Measurements from ENCODE around the gene LGI1.

The LGI1 gene

GRCh38 chr10:93754761-93755160 is 3.0 kb upstream of the LGI1 start:
- DNase-seq (ENCODE audit: low read depth in 2 of 2, low spot score in 1 of 2) = no peak

- DNase-seq (ENCODE audit: low read depth in 2 of 2, low spot score in 1 of 2) = no peak
These were observed 2.2 kb upstream of the LGI1 start for GRCh38 chr10:93755443-93756116.

- no peak for DNase-seq (ENCODE audit: low read depth in 2 of 2, low spot score in 1 of 2)
These were observed 1.6 kb upstream of the LGI1 start for GRCh38 chr10:93756118-93756517.

- no peak for DNase-seq (ENCODE audit: low read depth in 2 of 2, low spot score in 1 of 2)
These were observed 600 bp upstream of the LGI1 start for GRCh38 chr10:93757136-93757535.

GRCh38 chr10:93758508-93758885 is 761 bp downstream of the LGI1 start:
- DNase-seq (ENCODE audit: low read depth in 2 of 2, low spot score in 1 of 2) = no peak

- DNase-seq (ENCODE audit: low read depth in 2 of 2, low spot score in 1 of 2) = no peak
These were observed 1.2 kb downstream of the LGI1 start for GRCh38 chr10:93758891-93759410.

- DNase-seq (ENCODE audit: low read depth in 2 of 2, low spot score in 1 of 2) = no peak
These were observed 2.8 kb downstream of the LGI1 start for GRCh38 chr10:93760490-93760889.

GRCh38 chr10:93762979-93763391 is 5.2 kb downstream of the LGI1 start:
- DNase-seq (ENCODE audit: low read depth in 2 of 2, low spot score in 1 of 2) = no peak

- DNase-seq (ENCODE audit: low read depth in 2 of 2, low spot score in 1 of 2) = no peak
These were observed 9.2 kb downstream of the LGI1 start for GRCh38 chr10:93766918-93767317.

- no peak for DNase-seq (ENCODE audit: low read depth in 2 of 2, low spot score in 1 of 2)
These were observed 10.1 kb downstream of the LGI1 start for GRCh38 chr10:93767724-93768399.

- DNase-seq (ENCODE audit: low read depth in 2 of 2, low spot score in 1 of 2) = no peak
These were observed 11.2 kb downstream of the LGI1 start for GRCh38 chr10:93768892-93769291.

GRCh38 chr10:93771354-93771753 is 13.6 kb downstream of the LGI1 start:
- no peak for DNase-seq (ENCODE audit: low read depth in 2 of 2, low spot score in 1 of 2)

GRCh38 chr10:93773120-93773519 is 15.4 kb downstream of the LGI1 start:
- DNase-seq (ENCODE audit: low read depth in 2 of 2, low spot score in 1 of 2) = no peak

GRCh38 chr10:93773705-93774104 is 16.0 kb downstream of the LGI1 start:
- DNase-seq (ENCODE audit: low read depth in 2 of 2, low spot score in 1 of 2) = no peak

- no peak for DNase-seq (ENCODE audit: low read depth in 2 of 2, low spot score in 1 of 2)
These were observed 17.6 kb downstream of the LGI1 start for GRCh38 chr10:93775356-93775755.

- DNase-seq (ENCODE audit: low read depth in 2 of 2, low spot score in 1 of 2) = no peak
These were observed 19.4 kb downstream of the LGI1 start for GRCh38 chr10:93777092-93777491.

- no peak for DNase-seq (ENCODE audit: low read depth in 2 of 2, low spot score in 1 of 2)
These were observed 26.3 kb downstream of the LGI1 start for GRCh38 chr10:93784059-93784458.

GRCh38 chr10:93788413-93789208 is 30.9 kb downstream of the LGI1 start:
- no peak for DNase-seq (ENCODE audit: low read depth in 2 of 2, low spot score in 1 of 2)

- DNase-seq (ENCODE audit: low read depth in 2 of 2, low spot score in 1 of 2) = no peak
These were observed 32.7 kb downstream of the LGI1 start for GRCh38 chr10:93790439-93790838.

GRCh38 chr10:93796167-93796566 is 38.4 kb downstream of the LGI1 start:
- DNase-seq (ENCODE audit: low read depth in 2 of 2, low spot score in 1 of 2) = no peak

GRCh38 chr10:93797825-93798224 is 40.1 kb downstream of the LGI1 start:
- no peak for DNase-seq (ENCODE audit: low read depth in 2 of 2, low spot score in 1 of 2)

- no peak for DNase-seq (ENCODE audit: low read depth in 2 of 2, low spot score in 1 of 2)
These were observed 41.5 kb downstream of the LGI1 start for GRCh38 chr10:93799155-93799708.
